WTC11 (cell line): ENCODE results near the gene GRAMD1A.

Experiments used
- ETV6 ChIP-seq: sonication (generic); formaldehyde crosslinking; IDR thresholded peaks from 2 replicates; pipeline ENCODE4 v1.8.1; 2022; ENCODE audit warnings: mild to moderate bottlenecking, missing genetic modification reagents
- NR3C1 ChIP-seq: sonication (generic); formaldehyde crosslinking; conservative IDR thresholded peaks from 2 replicates; pipeline ENCODE4 v1.8.1; 2023; ENCODE audit warnings: low read depth, mild to moderate bottlenecking, missing genetic modification reagents
- OVOL2 ChIP-seq: fragments of 250-450 bp; sonication (Bioruptor Pico); IDR thresholded peaks from 2 replicates; pipeline ENCODE4 v1.9.0; 2021; ENCODE audit warnings: mild to moderate bottlenecking, borderline replicate concordance
- SMAD3 ChIP-seq: sonication (generic); formaldehyde crosslinking; IDR thresholded peaks from 2 replicates; pipeline ENCODE4 v1.8.0; 2022; ENCODE audit warnings: missing genetic modification reagents, mild to moderate bottlenecking, borderline replicate concordance
- TF ChIP-seq, protein P1 (sequence below): sonication (generic); formaldehyde crosslinking; IDR thresholded peaks from 2 replicates; pipeline ENCODE4 v1.8.0; 2022; ENCODE audit warnings: missing genetic modification reagents
- TF ChIP-seq, protein P2 (sequence below): sonication (generic); formaldehyde crosslinking; IDR thresholded peaks from 2 replicates; pipeline ENCODE4 v1.8.1; 2022; ENCODE audit warnings: mild to moderate bottlenecking, missing genetic modification reagents, moderate library complexity, borderline replicate concordance
- TF ChIP-seq, protein P3 (sequence below): fragments of 200-600 bp; IDR thresholded peaks from 2 replicates; pipeline ENCODE4 v1.8.0; 2022; ENCODE audit warnings: antibody characterized with exemption
- TF ChIP-seq, protein P4 (sequence below): sonication (generic); formaldehyde crosslinking; IDR thresholded peaks from 2 replicates; pipeline ENCODE4 v1.8.1; 2023; ENCODE audit warnings: mild to moderate bottlenecking, missing genetic modification reagents, moderate library complexity
- TF ChIP-seq, protein P5 (sequence below): sonication (generic); formaldehyde crosslinking; IDR thresholded peaks from 2 replicates; pipeline ENCODE4 v1.8.0; 2023; ENCODE audit warnings: mild to moderate bottlenecking, missing genetic modification reagents
- TF ChIP-seq, protein P6 (sequence below): sonication (generic); formaldehyde crosslinking; IDR thresholded peaks from 2 replicates; pipeline ENCODE4 v1.8.1; 2023; ENCODE audit warnings: mild to moderate bottlenecking, moderate library complexity, missing genetic modification reagents
- TF ChIP-seq, protein P7 (sequence below): sonication (generic); formaldehyde crosslinking; IDR thresholded peaks from 2 replicates; pipeline ENCODE4 v1.8.0; 2023; ENCODE audit warnings: missing genetic modification reagents
- TF ChIP-seq, protein P8 (sequence below): sonication (generic); formaldehyde crosslinking; IDR thresholded peaks from 2 replicates; pipeline ENCODE4 v1.8.1; 2022; ENCODE audit warnings: low read depth, mild to moderate bottlenecking, moderate library complexity, missing genetic modification reagents, borderline replicate concordance

DNA sequence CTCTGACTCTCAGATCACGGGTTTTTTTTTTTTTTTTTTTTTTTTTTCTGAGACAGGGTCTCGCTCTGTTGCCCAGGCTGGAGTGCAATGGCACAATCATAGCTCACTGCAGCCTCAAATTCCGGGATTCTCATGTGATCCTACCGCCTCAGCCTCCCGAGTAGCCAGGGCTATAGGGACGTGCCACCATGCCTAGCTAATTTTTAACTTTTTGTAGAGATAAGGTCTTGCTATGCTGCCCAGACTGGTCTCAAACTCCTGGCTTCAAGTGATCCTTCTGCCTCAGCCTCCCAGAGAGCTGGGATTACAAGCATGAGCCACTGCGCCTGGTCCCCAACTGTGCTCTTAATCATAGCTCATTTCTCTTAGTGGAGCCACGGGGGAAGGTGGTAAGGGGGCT, 4.6 kb upstream of the GRAMD1A start:
- TF ChIP-seq, protein P1, sequence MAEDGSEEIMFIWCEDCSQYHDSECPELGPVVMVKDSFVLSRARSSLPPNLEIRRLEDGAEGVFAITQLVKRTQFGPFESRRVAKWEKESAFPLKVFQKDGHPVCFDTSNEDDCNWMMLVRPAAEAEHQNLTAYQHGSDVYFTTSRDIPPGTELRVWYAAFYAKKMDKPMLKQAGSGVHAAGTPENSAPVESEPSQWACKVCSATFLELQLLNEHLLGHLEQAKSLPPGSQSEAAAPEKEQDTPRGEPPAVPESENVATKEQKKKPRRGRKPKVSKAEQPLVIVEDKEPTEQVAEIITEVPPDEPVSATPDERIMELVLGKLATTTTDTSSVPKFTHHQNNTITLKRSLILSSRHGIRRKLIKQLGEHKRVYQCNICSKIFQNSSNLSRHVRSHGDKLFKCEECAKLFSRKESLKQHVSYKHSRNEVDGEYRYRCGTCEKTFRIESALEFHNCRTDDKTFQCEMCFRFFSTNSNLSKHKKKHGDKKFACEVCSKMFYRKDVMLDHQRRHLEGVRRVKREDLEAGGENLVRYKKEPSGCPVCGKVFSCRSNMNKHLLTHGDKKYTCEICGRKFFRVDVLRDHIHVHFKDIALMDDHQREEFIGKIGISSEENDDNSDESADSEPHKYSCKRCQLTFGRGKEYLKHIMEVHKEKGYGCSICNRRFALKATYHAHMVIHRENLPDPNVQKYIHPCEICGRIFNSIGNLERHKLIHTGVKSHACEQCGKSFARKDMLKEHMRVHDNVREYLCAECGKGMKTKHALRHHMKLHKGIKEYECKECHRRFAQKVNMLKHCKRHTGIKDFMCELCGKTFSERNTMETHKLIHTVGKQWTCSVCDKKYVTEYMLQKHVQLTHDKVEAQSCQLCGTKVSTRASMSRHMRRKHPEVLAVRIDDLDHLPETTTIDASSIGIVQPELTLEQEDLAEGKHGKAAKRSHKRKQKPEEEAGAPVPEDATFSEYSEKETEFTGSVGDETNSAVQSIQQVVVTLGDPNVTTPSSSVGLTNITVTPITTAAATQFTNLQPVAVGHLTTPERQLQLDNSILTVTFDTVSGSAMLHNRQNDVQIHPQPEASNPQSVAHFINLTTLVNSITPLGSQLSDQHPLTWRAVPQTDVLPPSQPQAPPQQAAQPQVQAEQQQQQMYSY (CRISPR knock-in tag): no peak
- TF ChIP-seq OVOL2 (CRISPR knock-in tag) (no peak), ETV6 (CRISPR knock-in tag) (no peak), NR3C1 (CRISPR knock-in tag) (no peak), SMAD3 (CRISPR knock-in tag) (no peak)
- TF ChIP-seq, protein P2, sequence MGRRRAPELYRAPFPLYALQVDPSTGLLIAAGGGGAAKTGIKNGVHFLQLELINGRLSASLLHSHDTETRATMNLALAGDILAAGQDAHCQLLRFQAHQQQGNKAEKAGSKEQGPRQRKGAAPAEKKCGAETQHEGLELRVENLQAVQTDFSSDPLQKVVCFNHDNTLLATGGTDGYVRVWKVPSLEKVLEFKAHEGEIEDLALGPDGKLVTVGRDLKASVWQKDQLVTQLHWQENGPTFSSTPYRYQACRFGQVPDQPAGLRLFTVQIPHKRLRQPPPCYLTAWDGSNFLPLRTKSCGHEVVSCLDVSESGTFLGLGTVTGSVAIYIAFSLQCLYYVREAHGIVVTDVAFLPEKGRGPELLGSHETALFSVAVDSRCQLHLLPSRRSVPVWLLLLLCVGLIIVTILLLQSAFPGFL (CRISPR knock-in tag): no peak
- TF ChIP-seq, protein P3, sequence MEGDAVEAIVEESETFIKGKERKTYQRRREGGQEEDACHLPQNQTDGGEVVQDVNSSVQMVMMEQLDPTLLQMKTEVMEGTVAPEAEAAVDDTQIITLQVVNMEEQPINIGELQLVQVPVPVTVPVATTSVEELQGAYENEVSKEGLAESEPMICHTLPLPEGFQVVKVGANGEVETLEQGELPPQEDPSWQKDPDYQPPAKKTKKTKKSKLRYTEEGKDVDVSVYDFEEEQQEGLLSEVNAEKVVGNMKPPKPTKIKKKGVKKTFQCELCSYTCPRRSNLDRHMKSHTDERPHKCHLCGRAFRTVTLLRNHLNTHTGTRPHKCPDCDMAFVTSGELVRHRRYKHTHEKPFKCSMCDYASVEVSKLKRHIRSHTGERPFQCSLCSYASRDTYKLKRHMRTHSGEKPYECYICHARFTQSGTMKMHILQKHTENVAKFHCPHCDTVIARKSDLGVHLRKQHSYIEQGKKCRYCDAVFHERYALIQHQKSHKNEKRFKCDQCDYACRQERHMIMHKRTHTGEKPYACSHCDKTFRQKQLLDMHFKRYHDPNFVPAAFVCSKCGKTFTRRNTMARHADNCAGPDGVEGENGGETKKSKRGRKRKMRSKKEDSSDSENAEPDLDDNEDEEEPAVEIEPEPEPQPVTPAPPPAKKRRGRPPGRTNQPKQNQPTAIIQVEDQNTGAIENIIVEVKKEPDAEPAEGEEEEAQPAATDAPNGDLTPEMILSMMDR: no peak
- TF ChIP-seq, protein P4, sequence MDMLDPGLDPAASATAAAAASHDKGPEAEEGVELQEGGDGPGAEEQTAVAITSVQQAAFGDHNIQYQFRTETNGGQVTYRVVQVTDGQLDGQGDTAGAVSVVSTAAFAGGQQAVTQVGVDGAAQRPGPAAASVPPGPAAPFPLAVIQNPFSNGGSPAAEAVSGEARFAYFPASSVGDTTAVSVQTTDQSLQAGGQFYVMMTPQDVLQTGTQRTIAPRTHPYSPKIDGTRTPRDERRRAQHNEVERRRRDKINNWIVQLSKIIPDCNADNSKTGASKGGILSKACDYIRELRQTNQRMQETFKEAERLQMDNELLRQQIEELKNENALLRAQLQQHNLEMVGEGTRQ (CRISPR knock-in tag): no peak
- TF ChIP-seq, protein P5, sequence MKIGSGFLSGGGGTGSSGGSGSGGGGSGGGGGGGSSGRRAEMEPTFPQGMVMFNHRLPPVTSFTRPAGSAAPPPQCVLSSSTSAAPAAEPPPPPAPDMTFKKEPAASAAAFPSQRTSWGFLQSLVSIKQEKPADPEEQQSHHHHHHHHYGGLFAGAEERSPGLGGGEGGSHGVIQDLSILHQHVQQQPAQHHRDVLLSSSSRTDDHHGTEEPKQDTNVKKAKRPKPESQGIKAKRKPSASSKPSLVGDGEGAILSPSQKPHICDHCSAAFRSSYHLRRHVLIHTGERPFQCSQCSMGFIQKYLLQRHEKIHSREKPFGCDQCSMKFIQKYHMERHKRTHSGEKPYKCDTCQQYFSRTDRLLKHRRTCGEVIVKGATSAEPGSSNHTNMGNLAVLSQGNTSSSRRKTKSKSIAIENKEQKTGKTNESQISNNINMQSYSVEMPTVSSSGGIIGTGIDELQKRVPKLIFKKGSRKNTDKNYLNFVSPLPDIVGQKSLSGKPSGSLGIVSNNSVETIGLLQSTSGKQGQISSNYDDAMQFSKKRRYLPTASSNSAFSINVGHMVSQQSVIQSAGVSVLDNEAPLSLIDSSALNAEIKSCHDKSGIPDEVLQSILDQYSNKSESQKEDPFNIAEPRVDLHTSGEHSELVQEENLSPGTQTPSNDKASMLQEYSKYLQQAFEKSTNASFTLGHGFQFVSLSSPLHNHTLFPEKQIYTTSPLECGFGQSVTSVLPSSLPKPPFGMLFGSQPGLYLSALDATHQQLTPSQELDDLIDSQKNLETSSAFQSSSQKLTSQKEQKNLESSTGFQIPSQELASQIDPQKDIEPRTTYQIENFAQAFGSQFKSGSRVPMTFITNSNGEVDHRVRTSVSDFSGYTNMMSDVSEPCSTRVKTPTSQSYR (CRISPR knock-in tag): no peak
- TF ChIP-seq, protein P6, sequence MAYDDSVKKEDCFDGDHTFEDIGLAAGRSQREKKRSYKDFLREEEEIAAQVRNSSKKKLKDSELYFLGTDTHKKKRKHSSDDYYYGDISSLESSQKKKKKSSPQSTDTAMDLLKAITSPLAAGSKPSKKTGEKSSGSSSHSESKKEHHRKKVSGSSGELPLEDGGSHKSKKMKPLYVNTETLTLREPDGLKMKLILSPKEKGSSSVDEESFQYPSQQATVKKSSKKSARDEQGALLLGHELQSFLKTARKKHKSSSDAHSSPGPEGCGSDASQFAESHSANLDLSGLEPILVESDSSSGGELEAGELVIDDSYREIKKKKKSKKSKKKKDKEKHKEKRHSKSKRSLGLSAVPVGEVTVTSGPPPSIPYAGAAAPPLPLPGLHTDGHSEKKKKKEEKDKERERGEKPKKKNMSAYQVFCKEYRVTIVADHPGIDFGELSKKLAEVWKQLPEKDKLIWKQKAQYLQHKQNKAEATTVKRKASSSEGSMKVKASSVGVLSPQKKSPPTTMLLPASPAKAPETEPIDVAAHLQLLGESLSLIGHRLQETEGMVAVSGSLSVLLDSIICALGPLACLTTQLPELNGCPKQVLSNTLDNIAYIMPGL: no peak
- TF ChIP-seq, protein P7, sequence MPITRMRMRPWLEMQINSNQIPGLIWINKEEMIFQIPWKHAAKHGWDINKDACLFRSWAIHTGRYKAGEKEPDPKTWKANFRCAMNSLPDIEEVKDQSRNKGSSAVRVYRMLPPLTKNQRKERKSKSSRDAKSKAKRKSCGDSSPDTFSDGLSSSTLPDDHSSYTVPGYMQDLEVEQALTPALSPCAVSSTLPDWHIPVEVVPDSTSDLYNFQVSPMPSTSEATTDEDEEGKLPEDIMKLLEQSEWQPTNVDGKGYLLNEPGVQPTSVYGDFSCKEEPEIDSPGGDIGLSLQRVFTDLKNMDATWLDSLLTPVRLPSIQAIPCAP (CRISPR knock-in tag): no peak
- TF ChIP-seq, protein P8, sequence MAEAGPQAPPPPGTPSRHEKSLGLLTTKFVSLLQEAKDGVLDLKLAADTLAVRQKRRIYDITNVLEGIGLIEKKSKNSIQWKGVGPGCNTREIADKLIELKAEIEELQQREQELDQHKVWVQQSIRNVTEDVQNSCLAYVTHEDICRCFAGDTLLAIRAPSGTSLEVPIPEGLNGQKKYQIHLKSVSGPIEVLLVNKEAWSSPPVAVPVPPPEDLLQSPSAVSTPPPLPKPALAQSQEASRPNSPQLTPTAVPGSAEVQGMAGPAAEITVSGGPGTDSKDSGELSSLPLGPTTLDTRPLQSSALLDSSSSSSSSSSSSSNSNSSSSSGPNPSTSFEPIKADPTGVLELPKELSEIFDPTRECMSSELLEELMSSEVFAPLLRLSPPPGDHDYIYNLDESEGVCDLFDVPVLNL: no peak
